ENCODE results near the gene GALNT18. TPM values are rescaled to one million over a fixed set of nuclear protein-coding genes. Genes with fewer than 3 reads are reported as not detected.

The GALNT18 gene
- polyA plus RNA-seq, 1 donor (not counting 4 experiments of a cell fraction or from before 2014, with no cell fraction given): 27.2 TPM

DNA sequence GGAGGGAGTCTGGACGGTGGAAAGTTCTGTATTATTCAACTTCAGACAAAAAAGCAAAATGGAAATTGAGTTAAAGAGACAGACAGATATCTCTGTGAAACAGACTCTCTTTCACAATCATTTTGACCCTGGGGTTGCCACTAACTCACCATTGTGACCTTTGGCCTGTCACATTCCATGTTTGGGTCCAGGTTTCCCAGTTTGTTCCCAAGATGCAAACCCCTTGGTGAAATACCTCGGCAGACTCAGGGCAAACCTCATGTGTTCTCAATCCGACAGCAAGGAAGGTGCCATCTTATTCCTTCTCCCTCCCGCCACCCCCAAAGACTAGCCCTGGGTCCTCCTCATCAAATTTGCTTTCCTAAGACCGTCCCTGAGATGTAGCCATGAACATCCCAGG lies 41.8 kb downstream of the GALNT18 start:
- no peaks in the 10 kb centered on the region for H3K9me1 ChIP-seq (ENCODE audit: control insufficient read depth, extremely low read depth, insufficient read depth, low read length)
- H4K20me1 ChIP-seq (ENCODE audit: control insufficient read depth, extremely low read depth, insufficient read depth, low read length): no peaks in the 10 kb centered on the region
- H3K36me3 ChIP-seq (ENCODE audit: control insufficient read depth in 2 of 2, extremely low read depth in 1 of 2, insufficient read depth in 2 of 2, low read length in 2 of 2): peaks cover 0 to 1% of the 10 kb centered on the region in 2 experiments
- H3K4me3 ChIP-seq (ENCODE audit: control insufficient read depth in 2 of 3, extremely low read depth in 1 of 3, insufficient read depth in 2 of 3, low read depth in 1 of 3, low read length in 3 of 3): no peak overlapping the region
- FAIRE-seq: no peak
- peaks cover 27% of the 10 kb centered on the region for H3K4me1 ChIP-seq (ENCODE audit: control insufficient read depth, extremely low read depth, insufficient read depth, low read length)
- TF ChIP-seq EZH2 (IDR thresholded peaks at IDR 0.05; ENCODE audit: low read length) (no peak), CTCF (optimal IDR thresholded peaks at IDR 0.05 in 1 of 3, IDR thresholded peaks at IDR 0.05 in 1 of 3, conservative IDR thresholded peaks at IDR 0.05 in 1 of 3; ENCODE audit: extremely low read depth in 1 of 3, insufficient read depth in 2 of 3, low read length in 3 of 3) (no peak)
- dilution Hi-C loops (cut with MboI; ENCODE audit: extremely low pct_ligation_motif_present, low sequenced_read_pairs): no loop called here
- H3K27me3 ChIP-seq (ENCODE audit: control insufficient read depth, extremely low read depth, insufficient read depth, low read length): no peaks in the 10 kb centered on the region
- H3K79me2 ChIP-seq (ENCODE audit: control insufficient read depth, insufficient read depth, low read length): peaks cover 46% of the 10 kb centered on the region
- H3K27ac ChIP-seq (ENCODE audit: control insufficient read depth, insufficient read depth, low read length): no peak overlapping the region
- no peak overlapping the region for H3K4me2 ChIP-seq (ENCODE audit: control insufficient read depth, extremely low read depth, insufficient read depth, low read depth, low read length)
- H2AFZ ChIP-seq (ENCODE audit: control insufficient read depth, low read length): no peak overlapping the region
- no peaks in the 10 kb centered on the region for H3K9me3 ChIP-seq (ENCODE audit: control insufficient read depth, low read depth, low read length)
- no peak overlapping the region for H3K9ac ChIP-seq (ENCODE audit: control insufficient read depth, extremely low read depth, insufficient read depth, low read length)
- no peak for DNase-seq (ENCODE audit: low read depth, low spot score)

GRCh38 chr11:11579012-11579988 lies 42.5 kb downstream of the GALNT18 start:
- H3K9ac ChIP-seq (ENCODE audit: control insufficient read depth, extremely low read depth, insufficient read depth, low read length): no peak overlapping the region
- H3K9me1 ChIP-seq (ENCODE audit: control insufficient read depth, extremely low read depth, insufficient read depth, low read length): no peaks in the 10 kb centered on the region
- H3K9me3 ChIP-seq (ENCODE audit: control insufficient read depth, low read depth, low read length): no peaks in the 10 kb centered on the region
- no peaks in the 10 kb centered on the region for H4K20me1 ChIP-seq (ENCODE audit: control insufficient read depth, extremely low read depth, insufficient read depth, low read length)
- H2AFZ ChIP-seq (ENCODE audit: control insufficient read depth, low read length): no peak overlapping the region
- TF ChIP-seq CTCF (optimal IDR thresholded peaks at IDR 0.05 in 1 of 3, IDR thresholded peaks at IDR 0.05 in 1 of 3, conservative IDR thresholded peaks at IDR 0.05 in 1 of 3; ENCODE audit: extremely low read depth in 1 of 3, insufficient read depth in 2 of 3, low read length in 3 of 3) (no peak), EZH2 (IDR thresholded peaks at IDR 0.05; ENCODE audit: low read length) (no peak)
- no peak for DNase-seq (ENCODE audit: low read depth, low spot score)
- no peak overlapping the region for H3K4me2 ChIP-seq (ENCODE audit: control insufficient read depth, extremely low read depth, insufficient read depth, low read depth, low read length)
- H3K27me3 ChIP-seq (ENCODE audit: control insufficient read depth, extremely low read depth, insufficient read depth, low read length): no peaks in the 10 kb centered on the region
- peaks cover 0 to 1% of the 10 kb centered on the region in 2 experiments for H3K36me3 ChIP-seq (ENCODE audit: control insufficient read depth in 2 of 2, extremely low read depth in 1 of 2, insufficient read depth in 2 of 2, low read length in 2 of 2)
- H3K4me1 ChIP-seq (ENCODE audit: control insufficient read depth, extremely low read depth, insufficient read depth, low read length): peaks cover 21% of the 10 kb centered on the region
- H3K79me2 ChIP-seq (ENCODE audit: control insufficient read depth, insufficient read depth, low read length): peaks cover 46% of the 10 kb centered on the region
- no peak overlapping the region for H3K27ac ChIP-seq (ENCODE audit: control insufficient read depth, insufficient read depth, low read length)
- no peak for FAIRE-seq
- dilution Hi-C loops (cut with MboI; ENCODE audit: extremely low pct_ligation_motif_present, low sequenced_read_pairs): no loop called here
- H3K4me3 ChIP-seq (ENCODE audit: control insufficient read depth in 2 of 3, extremely low read depth in 1 of 3, insufficient read depth in 2 of 3, low read depth in 1 of 3, low read length in 3 of 3): no peak overlapping the region

Data from keratinocyte (primary cell).